Activated CD8-positive, alpha-beta memory T cell treated with anti-CD3 and anti-CD28 coated beads for 36 hours (primary cell): ENCODE data around the gene CDK19. TPM values are rescaled to one million over a fixed set of nuclear protein-coding genes. Genes with fewer than 3 reads are reported as not detected.
"Not testable (repeated sequence)": the region's sequence is repeated elsewhere in the genome, so short reads cannot be mapped to it uniquely, and the experiment has no call there.

Source experiments
- CTCF ChIA-PET: fragments of 350-600 bp; sonication (Branson Sonifier 250); formaldehyde crosslinking; loops from one replicate; lab custom pipeline; 2021; ENCODE audit warnings: antibody characterized with exemption; lab: Charles Lee
- POLR2A ChIA-PET: fragments of 350-600 bp; sonication (Branson Sonifier 250); formaldehyde crosslinking; loops from one replicate; lab custom pipeline; 2021; ENCODE audit warnings: antibody characterized with exemption; lab: Charles Lee
- total RNA-seq, 2 experiments: library from RNA; stranded (reverse); gene quantifications; one replicate each; pipeline ENCODE4 v1.2.3, GENCODE V29; 2021

CDK19 gene
- total RNA-seq = 10 to 100 TPM in 1 of 2 experiments, 1 to 10 TPM in 1; 8.8 to 10.1 TPM

DNA sequence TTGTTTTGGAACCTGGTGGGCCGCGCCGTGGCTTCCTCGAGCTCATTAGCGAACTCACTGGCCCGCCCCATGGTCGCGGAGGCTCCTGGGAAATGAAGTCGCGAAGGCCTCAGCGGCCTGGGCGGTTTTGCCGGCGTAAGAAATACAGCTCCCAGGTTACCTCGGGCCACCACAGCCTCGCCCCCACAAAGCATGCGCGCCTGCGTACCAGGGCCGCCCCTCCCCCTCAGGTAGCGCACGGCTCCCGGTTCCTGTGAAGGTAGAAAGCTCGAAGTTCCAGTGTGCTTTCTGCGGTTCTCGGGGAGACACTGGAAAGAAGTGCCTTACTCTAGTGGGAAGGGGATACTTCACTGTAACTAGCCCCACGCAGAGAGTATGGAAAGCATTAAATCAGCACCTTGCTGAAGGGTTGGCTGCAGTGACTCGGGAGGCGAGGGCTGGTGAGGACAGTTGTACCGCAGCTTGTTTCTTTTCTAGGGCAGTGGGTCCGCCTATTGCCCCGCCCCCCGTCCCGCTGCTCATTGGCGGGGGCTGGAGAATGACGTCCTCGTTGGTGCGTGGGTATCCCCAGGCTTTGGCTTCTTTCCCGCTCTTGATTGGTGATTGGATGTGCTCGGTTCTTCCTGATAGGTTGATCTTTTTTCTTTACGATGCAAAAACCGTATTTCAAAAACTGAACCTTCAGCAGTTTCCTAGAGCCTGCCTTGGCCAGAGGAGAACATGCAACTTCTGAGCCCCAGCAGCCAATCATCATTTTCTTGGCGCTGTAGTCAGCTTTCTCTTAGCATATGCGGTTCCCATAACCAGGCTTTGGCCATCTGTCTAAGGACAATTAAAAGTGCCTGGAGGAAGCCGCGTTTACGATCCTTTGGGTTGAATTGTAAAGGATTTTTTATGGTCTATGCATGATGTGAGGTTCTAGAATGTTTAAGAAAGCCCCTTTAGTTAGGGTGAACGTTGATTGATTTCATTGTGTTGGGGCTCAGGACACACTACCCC, at the start of gene CDK19:
TSS of gene CDK19 (minus strand) at position 59 of the 999 bp plus-strand sequence. CDS start 333 bp downstream, outside the sequence.
- ChIA-PET CTCF (interaction anchor here (0.7 to 2.7 kb wide), 6 partner anchors 58 to 1019 kb away, joined by 3 to 12 read pairs (median 6); partner anchors contain the start of gene AMD1), POLR2A (interaction anchor here (0.5 to 4.5 kb wide), 18 partner anchors 10 to 1431 kb away, joined by 3 to 167 read pairs (median 4); partner anchors contain the start of genes AMD1, GTF3C6, RPF2 and SLC16A10)

DNA sequence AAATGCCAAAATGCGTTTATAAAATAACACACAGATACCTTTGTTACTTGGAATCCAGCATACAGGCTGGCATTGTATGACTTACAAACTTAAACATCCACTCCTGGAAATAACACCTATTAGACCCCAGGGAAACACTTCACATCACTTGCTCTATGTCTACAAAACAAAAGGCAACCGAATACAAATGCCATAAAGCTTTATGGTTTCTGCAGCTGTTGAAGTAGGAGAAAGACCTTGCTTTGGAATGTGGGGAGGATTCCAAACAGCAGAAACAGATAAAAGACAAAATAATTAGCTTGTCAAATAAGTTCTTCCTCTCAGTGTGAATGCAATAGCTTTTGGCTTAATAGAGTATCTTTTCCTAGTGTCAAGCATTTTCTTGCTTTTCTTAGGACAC, 49.6 kb upstream of the CDK19 start:
- CTCF ChIA-PET = no interaction called here

DNA sequence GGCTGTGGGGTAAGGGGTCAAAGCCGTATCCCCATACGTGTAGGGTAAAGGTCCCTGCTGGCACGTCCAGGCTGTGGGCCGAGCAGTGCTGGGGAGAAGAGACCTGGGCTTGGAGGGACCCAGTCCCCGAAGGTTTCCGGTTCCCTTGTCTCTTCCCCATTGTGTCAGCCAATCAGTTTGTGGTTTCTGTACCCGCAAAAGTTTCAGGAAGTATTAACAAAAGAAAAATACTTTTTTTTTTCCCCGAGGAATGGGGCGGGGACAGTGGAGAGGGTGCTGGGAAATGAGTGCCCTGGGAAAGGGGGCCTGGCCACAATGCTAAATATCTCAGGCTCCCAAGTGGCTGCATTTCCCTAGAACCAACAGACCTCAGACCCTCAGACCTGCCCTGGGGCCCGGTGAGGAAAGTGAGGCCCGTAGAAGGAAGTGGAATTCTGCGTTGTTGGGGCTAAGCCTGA, 44.1 kb upstream of the CDK19 start:
- POLR2A ChIA-PET = no interaction called here
- CTCF ChIA-PET = no interaction called here

More for the DNA sequence above, 49.6 kb upstream of the CDK19 start:
- POLR2A ChIA-PET = interaction anchor here (2.0 kb wide), 1 partner anchor 10 kb away, joined by 10 read pairs; the partner anchor contains the start of gene AMD1

DNA sequence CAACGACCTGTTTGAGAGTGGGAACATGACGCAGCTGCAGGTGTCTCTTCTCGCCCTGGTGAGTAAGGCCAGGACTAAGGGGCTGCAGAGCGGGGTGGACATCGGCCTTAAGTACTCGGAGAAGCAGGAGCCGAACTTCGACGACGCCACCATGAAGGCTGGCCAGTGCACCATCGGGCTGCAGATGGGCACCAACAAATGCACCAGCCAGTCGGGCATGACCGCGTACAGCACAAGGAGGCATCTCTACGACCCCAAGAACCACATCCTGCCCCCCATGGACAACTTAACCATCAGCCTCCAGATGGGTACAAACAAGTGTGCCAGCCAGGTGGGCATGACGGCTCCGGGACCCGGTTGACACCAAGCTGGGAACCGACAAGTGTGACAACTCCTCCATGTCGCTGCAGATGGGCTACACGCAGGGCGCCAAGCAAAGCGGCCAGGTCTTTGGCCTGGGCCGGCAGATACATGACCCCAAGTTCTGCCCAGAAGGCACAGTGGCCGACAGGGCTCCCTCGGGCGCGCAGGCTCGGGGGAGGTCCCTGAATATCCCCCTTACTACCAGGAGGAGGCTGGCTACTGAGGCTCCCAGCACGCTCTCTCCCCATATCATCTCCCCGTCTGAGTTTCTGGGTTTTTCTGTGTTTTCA, 43.4 kb upstream of the CDK19 start:
- POLR2A ChIA-PET = no interaction called here
- CTCF ChIA-PET = no interaction called here

DNA sequence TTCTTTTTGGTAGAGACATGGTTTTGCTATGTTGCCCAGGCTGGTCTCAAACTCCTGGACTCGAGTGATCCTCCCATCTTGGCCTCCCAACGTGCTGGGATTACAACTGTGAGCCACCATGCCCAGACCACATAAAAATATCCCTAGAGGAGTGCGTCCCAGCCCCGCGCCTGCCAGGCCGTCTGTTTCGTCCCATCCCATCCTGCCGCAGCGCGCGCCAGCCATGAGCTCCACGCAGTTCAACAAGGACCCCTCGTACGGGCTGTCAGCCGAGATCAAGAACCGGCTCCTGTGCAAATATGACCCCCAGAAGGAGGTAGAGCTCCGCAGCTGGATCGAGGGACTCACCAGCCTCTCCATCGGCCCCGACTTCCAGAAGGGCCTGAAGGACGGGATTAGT, 42.7 kb upstream of the CDK19 start:
- CTCF ChIA-PET = no interaction called here
- POLR2A ChIA-PET = no interaction called here

DNA sequence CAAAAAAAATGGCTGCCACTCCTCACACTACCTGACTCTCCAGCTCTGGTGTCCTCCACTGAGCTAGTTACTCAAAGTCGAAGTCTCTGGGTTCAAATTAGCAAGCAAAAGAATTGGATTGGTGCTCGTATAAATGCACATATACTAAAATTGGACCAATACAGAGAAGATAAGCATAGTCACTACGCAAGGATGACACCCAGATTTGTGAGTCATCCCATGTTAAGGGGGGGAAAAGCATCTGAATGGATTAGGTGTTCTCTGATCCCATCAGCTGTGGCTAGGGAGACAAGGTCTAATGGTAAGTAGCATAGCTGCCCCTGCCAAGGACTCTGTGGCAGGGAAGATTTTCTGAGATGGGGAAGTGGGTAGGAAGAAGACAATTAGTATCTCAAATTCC, 41.0 kb upstream of the CDK19 start:
- CTCF ChIA-PET = interaction anchor here (0.7 to 0.8 kb wide), 2 partner anchors 20 to 90 kb away, joined by 3 read pairs; no protein-coding TSS in a partner anchor

DNA sequence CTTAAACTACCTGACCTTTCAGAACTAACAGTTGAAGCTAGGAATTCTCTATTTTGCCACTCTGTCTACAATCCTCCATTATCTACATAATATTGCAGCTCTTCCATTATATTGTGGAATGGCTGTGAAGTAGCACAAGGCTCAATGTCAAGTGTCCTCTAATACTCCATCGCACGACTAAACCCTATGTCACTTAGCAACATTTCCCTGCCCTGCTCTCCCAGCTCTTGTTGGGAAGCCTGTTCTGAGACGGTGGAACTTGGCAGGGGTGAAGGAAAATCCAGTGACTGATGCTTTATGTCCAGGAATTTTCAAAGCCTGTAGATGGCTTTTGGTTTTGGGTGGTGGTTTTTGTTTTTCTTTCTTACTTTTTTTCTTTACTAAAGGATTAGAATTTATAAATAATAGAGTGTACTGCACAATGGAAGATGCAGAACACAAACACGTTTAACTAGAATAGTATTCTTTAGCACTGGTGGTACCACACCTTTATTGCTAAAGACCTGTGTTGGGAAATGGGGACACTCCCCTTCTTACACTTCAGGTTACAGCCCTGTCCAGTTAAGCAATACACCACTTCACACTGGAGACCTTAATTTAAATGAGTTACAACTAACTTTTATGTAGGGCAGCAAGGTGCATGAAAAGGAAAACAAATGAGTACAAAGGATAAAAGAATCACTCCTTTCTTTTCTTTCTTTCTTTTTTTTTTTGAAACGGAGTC, 38.6 kb upstream of the CDK19 start:
- CTCF ChIA-PET = no interaction called here
- POLR2A ChIA-PET = no interaction called here

More for the DNA sequence above, 41.0 kb upstream of the CDK19 start:
- POLR2A ChIA-PET = no interaction called here

DNA sequence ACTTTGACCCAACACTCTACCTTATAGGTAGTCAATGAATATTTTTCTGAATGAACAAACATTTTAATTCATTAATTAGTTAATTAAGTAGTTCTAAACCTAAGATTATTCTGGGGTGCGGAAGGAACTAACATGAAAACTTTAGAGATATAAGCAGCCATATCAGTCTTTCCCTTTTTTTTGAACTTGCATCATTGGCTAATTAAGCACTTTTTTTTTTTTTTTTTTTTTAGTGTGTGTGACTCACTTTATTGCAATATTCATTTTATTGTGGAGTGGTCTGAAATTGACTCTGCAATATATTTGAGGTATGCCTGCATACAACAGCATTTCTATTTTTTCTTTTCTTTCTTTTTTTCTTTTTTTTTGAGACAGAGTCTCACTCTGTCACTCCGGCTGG, 37.5 kb upstream of the CDK19 start:
- ChIA-PET CTCF (no interaction called here), POLR2A (no interaction called here)

DNA sequence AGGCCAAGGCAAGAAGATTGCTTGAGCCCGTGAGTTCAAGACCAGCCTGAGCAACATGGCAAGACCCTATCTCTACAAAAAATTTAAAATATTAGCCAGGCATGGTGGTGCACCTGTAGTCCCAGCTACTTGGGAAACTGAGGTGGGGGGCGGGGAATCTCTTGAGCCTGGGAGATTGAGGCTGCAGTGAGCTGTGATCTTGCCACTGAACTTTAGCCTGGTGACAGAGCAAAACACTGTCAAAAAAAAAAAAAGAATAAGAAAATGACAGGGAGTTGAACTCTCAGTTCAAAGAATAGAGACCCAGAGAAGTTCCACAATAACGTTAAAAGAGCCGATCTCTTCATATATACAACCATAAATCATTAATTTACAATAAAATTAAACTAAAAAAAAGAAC, 34.5 kb upstream of the CDK19 start:
- CTCF ChIA-PET = no interaction called here
- POLR2A ChIA-PET = no interaction called here

DNA sequence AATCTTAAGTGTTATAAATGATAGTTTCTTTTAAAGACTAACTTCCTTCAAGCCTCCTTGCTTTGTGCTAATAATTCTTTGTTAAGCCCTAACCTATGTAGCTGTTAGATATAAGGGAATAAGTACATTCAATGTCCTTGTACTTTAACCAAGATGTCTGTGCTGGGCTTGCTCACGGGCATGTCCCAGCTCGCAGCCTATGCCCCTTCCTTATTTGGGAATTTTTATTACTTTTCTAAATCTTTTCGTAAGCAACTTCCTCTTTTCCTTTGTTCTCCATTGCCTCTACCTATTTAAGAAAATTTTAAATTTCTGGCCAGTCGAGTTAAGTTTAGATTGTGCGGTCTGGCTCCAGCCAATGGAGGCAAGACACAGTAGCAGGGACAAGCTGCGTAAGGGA, 26.0 kb upstream of the CDK19 start:
- ChIA-PET CTCF (no interaction called here), POLR2A (no interaction called here)

DNA sequence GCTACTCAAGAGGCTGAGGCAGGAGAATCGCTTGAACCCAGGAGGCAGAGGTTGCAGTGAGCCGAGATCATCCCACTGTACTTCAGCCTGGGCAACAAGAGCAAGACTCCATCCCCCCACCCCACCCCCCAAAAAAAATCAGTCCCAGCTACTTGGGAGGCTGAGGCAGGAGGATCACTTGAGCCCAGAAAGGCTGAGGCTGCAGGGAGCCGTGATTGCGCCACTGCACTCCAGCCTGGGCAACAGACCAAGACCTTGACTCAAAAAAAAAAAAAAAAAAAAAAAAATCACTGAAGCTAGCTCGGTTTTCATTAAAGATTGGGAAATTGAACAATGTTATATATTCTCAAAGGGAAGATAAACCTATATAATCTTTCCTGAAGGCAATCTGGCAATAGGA, 20.5 kb upstream of the CDK19 start:
- POLR2A ChIA-PET = not testable (repeated sequence)
- CTCF ChIA-PET = interaction anchor here (0.8 kb wide), 1 partner anchor 20 kb away, joined by 3 read pairs; no protein-coding TSS in a partner anchor

DNA sequence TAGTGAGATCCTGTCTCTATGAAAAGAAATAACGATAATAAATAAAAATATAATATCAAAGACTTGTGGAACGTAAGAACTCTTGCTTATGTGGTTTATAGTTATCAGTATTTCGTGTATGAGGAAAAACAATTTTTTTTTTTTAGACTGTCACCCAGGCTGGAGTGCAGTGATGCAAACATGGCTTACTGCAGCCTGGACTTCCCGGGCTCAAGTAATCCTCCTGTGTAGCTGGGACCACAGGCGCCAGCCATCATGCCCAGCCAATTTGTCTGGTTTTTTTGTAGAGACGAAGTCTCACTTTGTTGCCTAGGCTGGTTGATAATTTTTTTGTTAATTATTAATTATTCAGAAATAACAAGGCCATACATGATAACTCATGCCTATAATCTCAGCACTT, 18.6 kb upstream of the CDK19 start:
- CTCF ChIA-PET = no interaction called here
- POLR2A ChIA-PET = no interaction called here

DNA sequence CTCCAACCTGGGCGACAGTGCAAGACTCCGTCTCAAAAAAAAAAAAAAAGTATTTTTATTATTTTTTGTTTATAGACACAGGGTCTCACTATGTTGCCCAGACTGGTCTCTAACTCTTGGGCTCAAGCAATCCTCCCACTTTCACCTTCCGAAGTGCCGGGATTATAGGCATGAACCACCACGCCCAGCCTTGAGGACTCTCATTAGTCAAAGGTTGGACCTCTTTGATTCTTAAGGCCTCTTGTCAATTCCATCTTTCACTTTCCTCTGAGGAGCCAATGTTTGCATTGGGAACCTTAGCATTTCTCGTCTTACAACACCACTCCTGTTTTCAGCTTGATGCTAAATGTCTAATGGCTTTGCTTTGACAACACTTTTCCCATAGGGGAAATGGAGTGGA, 16.1 kb upstream of the CDK19 start:
- CTCF ChIA-PET = no interaction called here
- POLR2A ChIA-PET = no interaction called here

DNA sequence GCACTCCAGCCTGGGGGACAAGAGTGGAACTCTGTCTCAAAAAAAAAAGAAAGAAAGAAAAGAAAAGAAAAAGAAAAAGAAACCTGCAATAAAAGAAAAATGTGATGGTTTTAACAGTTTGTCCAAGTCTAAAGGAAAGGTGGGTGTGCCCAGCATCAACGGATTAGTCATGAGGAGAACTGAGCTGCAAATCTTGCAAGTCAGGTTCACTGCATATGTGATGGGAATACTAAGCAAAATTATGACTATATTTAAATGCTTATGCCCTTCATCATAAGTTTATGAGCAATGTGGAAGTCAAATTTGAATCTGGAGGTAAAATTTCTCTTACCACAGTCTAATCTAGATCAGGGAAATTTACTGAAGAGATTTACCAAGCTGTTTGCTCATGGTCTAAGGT, 13.1 kb upstream of the CDK19 start:
- ChIA-PET POLR2A (no interaction called here), CTCF (no interaction called here)

DNA sequence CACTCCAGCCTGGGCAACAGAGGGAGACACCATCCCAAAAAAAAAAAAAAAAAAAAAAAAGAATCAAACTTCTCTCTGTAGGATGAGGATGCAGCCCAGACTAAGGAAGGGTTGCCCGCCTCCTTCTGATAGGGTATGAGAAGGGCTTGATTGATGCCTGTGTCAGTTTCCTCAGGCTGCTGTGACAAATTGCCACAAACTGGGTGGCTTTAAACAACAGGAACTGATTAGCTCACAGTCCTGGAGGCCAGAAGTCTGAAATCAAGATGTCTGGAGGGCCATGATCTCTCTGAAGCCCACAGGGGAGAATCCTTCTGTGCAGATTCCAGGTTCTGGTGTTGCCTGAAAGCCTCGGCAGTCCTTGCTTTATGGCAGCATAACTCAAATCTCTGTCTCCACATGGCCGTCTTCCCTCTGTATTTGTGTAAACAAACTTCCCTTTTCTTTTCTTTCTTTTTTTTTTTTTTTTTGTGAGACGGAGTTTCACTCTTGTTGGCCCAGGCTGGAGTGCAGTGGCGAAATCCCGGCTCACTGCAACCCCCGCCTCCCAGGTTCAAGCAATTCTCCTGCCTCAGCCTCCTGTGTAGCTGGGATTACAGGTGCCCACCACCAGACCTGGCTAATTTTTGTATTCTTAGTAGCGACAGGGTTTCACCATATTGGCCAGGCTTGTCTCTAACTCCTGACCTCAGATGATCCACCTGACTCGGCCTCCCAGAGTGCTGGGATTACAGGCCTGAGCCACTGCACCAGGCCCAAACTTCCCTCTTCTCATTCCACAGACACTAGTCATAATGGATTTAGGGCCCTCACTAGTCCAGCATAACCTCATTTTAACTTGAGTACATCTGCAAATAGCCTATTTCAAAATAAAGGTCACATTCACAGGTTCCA, 11.2 kb upstream of the CDK19 start:
- CTCF ChIA-PET = interaction anchor here (0.6 to 1.1 kb wide), 3 partner anchors 74 to 242 kb away, joined by 3 to 5 read pairs (median 4); no protein-coding TSS in a partner anchor
- POLR2A ChIA-PET = interaction anchor here (2.2 kb wide), 1 partner anchor 11 kb away, joined by 6 read pairs; the partner anchor contains the start of gene CDK19

DNA sequence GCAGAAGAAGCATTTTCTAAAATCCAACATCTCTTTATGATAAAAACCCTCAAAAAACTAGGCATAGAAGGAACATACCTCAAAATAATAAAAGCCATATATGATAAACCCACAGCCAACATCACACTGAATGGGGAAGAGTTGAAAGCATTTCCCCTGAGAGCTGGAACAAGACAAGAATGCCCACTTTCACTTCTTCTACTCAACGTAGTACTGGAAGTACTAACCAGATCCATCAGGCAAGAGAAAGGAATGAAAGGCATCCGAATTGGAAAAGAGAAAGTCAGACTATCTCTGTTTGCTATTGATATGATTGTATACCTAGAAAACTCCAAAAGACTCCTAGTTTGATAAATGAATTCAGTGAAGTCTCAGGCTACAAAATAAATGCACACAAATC, 7.9 kb upstream of the CDK19 start:
- ChIA-PET CTCF (interaction anchor here (0.6 kb wide), 1 partner anchor 42 kb away, joined by 3 read pairs; no protein-coding TSS in a partner anchor), POLR2A (no interaction called here)

DNA sequence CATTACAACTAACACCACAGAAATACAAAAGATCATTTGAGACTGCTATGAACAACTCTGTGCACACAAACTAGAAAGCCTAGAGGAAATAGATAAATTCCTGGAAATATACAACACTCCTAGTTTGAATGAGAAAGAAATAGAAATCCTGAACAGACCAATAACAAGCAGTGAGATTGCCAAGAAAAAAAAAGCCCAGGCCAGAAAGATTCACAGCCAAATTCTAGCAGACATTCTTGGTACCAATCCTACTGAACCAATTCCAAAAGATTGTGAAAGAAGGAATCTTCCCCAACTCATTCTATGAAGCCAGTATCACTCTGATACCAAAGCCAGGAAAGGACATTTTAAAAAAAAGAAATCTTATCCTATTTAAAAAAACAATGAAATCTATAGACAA, 7.0 kb upstream of the CDK19 start:
- CTCF ChIA-PET = no interaction called here
- POLR2A ChIA-PET = no interaction called here

DNA sequence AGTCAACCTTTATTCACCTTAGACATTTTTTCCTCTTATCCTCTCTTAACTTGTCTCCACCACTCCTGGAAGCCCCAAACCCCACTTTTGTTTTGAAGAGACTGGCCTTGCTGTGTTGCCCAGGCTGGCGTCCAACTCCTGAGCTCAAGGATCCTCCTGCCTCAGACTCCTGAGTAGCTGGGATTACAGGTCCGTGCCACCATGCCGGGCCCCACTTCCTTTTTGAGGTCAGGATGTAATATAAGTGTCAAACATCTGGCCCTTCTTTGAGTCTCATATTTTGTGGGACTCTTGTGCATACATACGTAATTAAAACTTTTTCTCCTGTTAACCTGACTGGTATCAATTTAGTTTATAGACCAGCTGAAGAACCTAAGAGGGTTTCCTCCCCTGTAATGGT, 1.4 kb upstream of the CDK19 start:
- POLR2A ChIA-PET = interaction anchor here (1.4 to 4.5 kb wide), 3 partner anchors 58 to 129 kb away, joined by 7 to 167 read pairs (median 7); partner anchors contain the start of gene AMD1
- CTCF ChIA-PET = interaction anchor here (2.6 kb wide), 1 partner anchor 57 kb away, joined by 12 read pairs; the partner anchor contains the start of gene AMD1
